CD14-positive monocyte (primary cell): ENCODE measurements around the gene ZNF419. TPM values are rescaled to one million over a fixed set of nuclear protein-coding genes. Genes with fewer than 3 reads are reported as not detected.

ENCODE experiments used
- DNase-seq, 3 donors: peaks; one replicate each; pipeline ENCODE4 v3.0.0-alpha.2; 2011 to 2022
- H2AFZ ChIP-seq: 2 replicates; pipeline ENCODE4 v1.6.0; 2012; ENCODE audit warnings: mild to moderate bottlenecking, low read depth, low read length, inconsistent platforms; ENCODE audit not compliant: insufficient read depth, poor library complexity, severe bottlenecking
- H3K27ac ChIP-seq, 2 donors: 1 replicate in 1 of 2; 2 replicates in 1 of 2; pipeline ENCODE4 v1.5.1; 2012 to 2013; ENCODE audit warnings: low read length in 2 of 2, control low read depth in 1 of 2, inconsistent platforms in 1 of 2, low read depth in 1 of 2, mild to moderate bottlenecking in 1 of 2
- H3K27me3 ChIP-seq, 2 donors: one replicate each; pipeline versions ENCODE4 v1.6.0 to v1.6.1; 2011 to 2013; ENCODE audit warnings: low read length in 2 of 2; ENCODE audit not compliant: control insufficient read depth in 2 of 2, insufficient read depth in 2 of 2
- H3K36me3 ChIP-seq, 2 donors: replicated peaks in 1 of 2; 1 replicate in 1 of 2; 2 replicates in 1 of 2; pipeline versions ENCODE4 v1.5.1 to v1.6.1; 2012 to 2013; ENCODE audit warnings: low read length in 2 of 2, control low read depth in 1 of 2, inconsistent platforms in 1 of 2, mild to moderate bottlenecking in 1 of 2; ENCODE audit not compliant: insufficient read depth in 2 of 2, control insufficient read depth in 1 of 2
- H3K4me1 ChIP-seq, 2 donors: 1 replicate in 1 of 2; 2 replicates in 1 of 2; pipeline versions ENCODE4 v1.5.1 to v1.6.1; 2012 to 2013; ENCODE audit warnings: low read length in 2 of 2, control low read depth in 1 of 2, inconsistent platforms in 1 of 2, mild to moderate bottlenecking in 1 of 2, moderate library complexity in 1 of 2; ENCODE audit not compliant: insufficient read depth in 2 of 2, control insufficient read depth in 1 of 2
- H3K4me2 ChIP-seq: replicated peaks from 2 replicates; pipeline ENCODE3; 2012; ENCODE audit warnings: low read length, moderate library complexity, mild to moderate bottlenecking; ENCODE audit not compliant: poor library complexity, severe bottlenecking; ENCODE audit errors: extremely low read depth
- H3K4me3 ChIP-seq, 3 experiments: fragments of 200-600 bp in 1 of 3; sonication (generic) in 1 of 3; replicated peaks in 1 of 3; 1 replicate in 2 of 3; 2 replicates in 1 of 3; pipeline ENCODE4 v1.5.1; 2011 to 2013; ENCODE audit warnings: low read length in 3 of 3, mild to moderate bottlenecking in 3 of 3, control low read depth in 2 of 3, low read depth in 2 of 3, inconsistent platforms in 1 of 3, moderate library complexity in 1 of 3
- H3K79me2 ChIP-seq: 2 replicates; pipeline ENCODE4 v1.6.0; 2012; ENCODE audit warnings: mild to moderate bottlenecking, control low read depth, inconsistent platforms, low read length, moderate library complexity; ENCODE audit not compliant: insufficient read depth
- H3K9ac ChIP-seq: 2 replicates; pipeline ENCODE4 v1.6.0; 2017; ENCODE audit warnings: low read length, mild to moderate bottlenecking; ENCODE audit not compliant: insufficient read depth, poor library complexity, severe bottlenecking
- H3K9me3 ChIP-seq, 2 donors: replicated peaks in 1 of 2; 1 replicate in 1 of 2; 2 replicates in 1 of 2; pipeline versions ENCODE4 v1.5.1 to v1.6.1; 2012 to 2013; ENCODE audit warnings: low read length in 2 of 2, control low read depth in 1 of 2; ENCODE audit not compliant: control insufficient read depth in 1 of 2, insufficient read depth in 1 of 2
- H4K20me1 ChIP-seq: 2 replicates; pipeline ENCODE4 v1.6.0; 2012; ENCODE audit warnings: mild to moderate bottlenecking, low read length, control low read depth, moderate library complexity; ENCODE audit not compliant: insufficient read depth
- H3K27ac Mint-ChIP-seq, 7 donors: one replicate each; pipeline ENCODE4 v1.8.0; 2020; ENCODE audit warnings: mild to moderate bottlenecking in 7 of 7, mixed read lengths in 7 of 7, moderate library complexity in 6 of 7, inconsistent platforms in 2 of 7
- H3K27me3 Mint-ChIP-seq, 3 donors: one replicate each; pipeline ENCODE4 v1.8.0; 2021 to 2022; ENCODE audit warnings: low read depth in 3 of 3, mild to moderate bottlenecking in 3 of 3, mixed read lengths in 3 of 3, moderate library complexity in 3 of 3, inconsistent platforms in 1 of 3
- H3K36me3 Mint-ChIP-seq, 2 donors: one replicate each; pipeline ENCODE4 v1.8.0; 2020; ENCODE audit warnings: mixed read lengths in 2 of 2, inconsistent platforms in 1 of 2, mild to moderate bottlenecking in 1 of 2
- H3K4me1 Mint-ChIP-seq: one replicate; pipeline ENCODE4 v1.8.0; 2020; ENCODE audit warnings: mild to moderate bottlenecking, mixed read lengths
- H3K4me3 Mint-ChIP-seq, 2 donors: one replicate each; pipeline ENCODE4 v1.8.0; 2020; ENCODE audit warnings: mild to moderate bottlenecking in 2 of 2, mixed read lengths in 2 of 2, moderate library complexity in 1 of 2
- H3K9me3 Mint-ChIP-seq, 7 donors: one replicate each; pipeline ENCODE4 v1.8.0; 2020 to 2022; ENCODE audit warnings: mixed read lengths in 7 of 7, mild to moderate bottlenecking in 6 of 7, moderate library complexity in 6 of 7, inconsistent platforms in 2 of 7
- WGBS: methylation state at CpG from one replicate; pipeline ENCODE4 v1.1.5; 2013; ENCODE audit warnings: missing lambda C conversion rate; ENCODE audit not compliant: insufficient coverage; 5-methylcytosine and 5-hydroxymethylcytosine counted together
- intact Hi-C, 2 donors: fragments of 100-400 bp; cut with micrococcal nuclease; formaldehyde crosslinking; loops; one replicate each; pipeline versions ENCODE4 v1.15.0 to v1.15.1; 2023
- polyA plus RNA-seq, 3 donors: library from polyadenylated mRNA; depleted of rRNA in 1 of 3; unstranded in 2 of 3; stranded (reverse) in 1 of 3; fragments of 300-500 nt in 2 of 3; fragments of >200 nt in 1 of 3; fragmentation: Illumina TruSeq in 2 of 3; gene quantifications; 1 replicate in 2 of 3; 2 replicates in 1 of 3; pipeline ENCODE4 v1.2.3, GENCODE V29; 2012 to 2021
- TF ChIP-seq, protein P1 (sequence below): fragments of 200-600 bp; IDR thresholded peaks from one replicate; pipeline ENCODE4 v1.8.0; 2022; ENCODE audit warnings: antibody characterized with exemption, mild to moderate bottlenecking

ZNF419 gene
- polyA plus RNA-seq, 3 donors = 1.3 to 1.6 (median 1.4) TPM

DNA sequence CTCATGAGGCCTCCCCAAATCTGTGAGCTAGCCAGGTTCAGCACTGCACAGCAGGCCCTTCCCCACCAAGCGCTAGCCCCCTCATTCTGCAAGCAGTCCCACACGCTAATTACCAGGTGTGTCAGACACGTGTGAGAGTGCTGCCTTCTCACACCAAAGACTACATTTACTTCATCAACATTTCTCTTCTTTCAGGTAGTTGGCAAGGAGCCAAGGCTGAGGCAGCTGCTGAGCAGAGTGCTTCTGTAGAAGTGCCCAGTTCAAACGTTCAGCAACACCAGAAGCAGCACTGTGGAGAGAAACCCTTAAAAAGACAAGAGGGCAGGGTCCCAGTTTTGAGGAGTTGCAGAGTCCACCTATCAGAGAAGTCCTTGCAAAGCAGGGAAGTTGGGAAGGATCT is 18.6 kb downstream of the ZNF419 start:
- Mint-ChIP-seq H3K4me1 (no peaks in the 10 kb centered on the region), H3K4me3 (no peak overlapping the region), H3K9me3 (peaks cover 62 to 94% (median 87%) of the 10 kb centered on the region in 7 donors), H3K36me3 (peaks cover 62 to 71% of the 10 kb centered on the region in 2 donors), H3K27me3 (no peaks in the 10 kb centered on the region), H3K27ac (no peak overlapping the region)
- TF ChIP-seq, protein P1, sequence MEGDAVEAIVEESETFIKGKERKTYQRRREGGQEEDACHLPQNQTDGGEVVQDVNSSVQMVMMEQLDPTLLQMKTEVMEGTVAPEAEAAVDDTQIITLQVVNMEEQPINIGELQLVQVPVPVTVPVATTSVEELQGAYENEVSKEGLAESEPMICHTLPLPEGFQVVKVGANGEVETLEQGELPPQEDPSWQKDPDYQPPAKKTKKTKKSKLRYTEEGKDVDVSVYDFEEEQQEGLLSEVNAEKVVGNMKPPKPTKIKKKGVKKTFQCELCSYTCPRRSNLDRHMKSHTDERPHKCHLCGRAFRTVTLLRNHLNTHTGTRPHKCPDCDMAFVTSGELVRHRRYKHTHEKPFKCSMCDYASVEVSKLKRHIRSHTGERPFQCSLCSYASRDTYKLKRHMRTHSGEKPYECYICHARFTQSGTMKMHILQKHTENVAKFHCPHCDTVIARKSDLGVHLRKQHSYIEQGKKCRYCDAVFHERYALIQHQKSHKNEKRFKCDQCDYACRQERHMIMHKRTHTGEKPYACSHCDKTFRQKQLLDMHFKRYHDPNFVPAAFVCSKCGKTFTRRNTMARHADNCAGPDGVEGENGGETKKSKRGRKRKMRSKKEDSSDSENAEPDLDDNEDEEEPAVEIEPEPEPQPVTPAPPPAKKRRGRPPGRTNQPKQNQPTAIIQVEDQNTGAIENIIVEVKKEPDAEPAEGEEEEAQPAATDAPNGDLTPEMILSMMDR = no peak
- no peaks in the 10 kb centered on the region for H3K27me3 ChIP-seq
- peaks cover 74 to 93% of the 10 kb centered on the region in 2 donors for H3K9me3 ChIP-seq
- H3K4me2 ChIP-seq = no peak overlapping the region
- H3K27ac ChIP-seq = no peak overlapping the region
- no peaks in the 10 kb centered on the region for H3K4me1 ChIP-seq
- no peaks in the 10 kb centered on the region for H3K79me2 ChIP-seq
- intact Hi-C loops = no loop called here
- H3K9ac ChIP-seq = no peak overlapping the region
- no peak overlapping the region for H3K4me3 ChIP-seq
- 63% methylated on average over 3 of the region's 4 CpGs for WGBS
- H4K20me1 ChIP-seq = no peaks in the 10 kb centered on the region
- DNase-seq = no peak
- H3K36me3 ChIP-seq = peaks cover 33 to 55% of the 10 kb centered on the region in 2 donors
- H2AFZ ChIP-seq = no peak overlapping the region

DNA sequence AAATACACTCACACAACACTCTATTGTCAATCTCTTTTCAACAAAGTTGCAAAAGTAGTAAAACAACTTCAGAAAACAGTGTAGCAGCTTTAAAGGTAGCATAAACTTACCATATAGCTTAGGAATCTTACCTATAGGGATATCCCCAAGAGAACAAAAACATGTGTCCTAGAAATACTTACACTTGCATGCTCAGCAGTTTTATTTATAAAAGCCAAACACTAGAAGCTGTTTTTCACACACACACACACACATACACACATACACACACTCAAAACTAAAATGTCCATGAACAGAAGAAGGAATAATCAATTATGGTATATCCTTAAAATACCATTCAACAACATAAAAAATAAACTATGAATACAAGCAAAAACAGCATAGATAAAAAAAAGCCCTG is 23.9 kb downstream of the ZNF419 start:
- Mint-ChIP-seq H3K27ac (no peak overlapping the region), H3K4me3 (no peak overlapping the region), H3K9me3 (peaks cover 39 to 91% (median 83%) of the 10 kb centered on the region in 7 donors), H3K36me3 (peaks cover 25 to 32% of the 10 kb centered on the region in 2 donors), H3K27me3 (no peaks in the 10 kb centered on the region), H3K4me1 (no peaks in the 10 kb centered on the region)
- H3K4me1 ChIP-seq = no peaks in the 10 kb centered on the region
- H3K27me3 ChIP-seq = no peaks in the 10 kb centered on the region
- no peak overlapping the region for H3K27ac ChIP-seq
- no peaks in the 10 kb centered on the region for H4K20me1 ChIP-seq
- DNase-seq = no peak
- TF ChIP-seq, protein P1 = no peak
- H3K4me3 ChIP-seq = no peak overlapping the region
- intact Hi-C loops = no loop called here
- no peak overlapping the region for H3K4me2 ChIP-seq
- no peak overlapping the region for H3K9ac ChIP-seq
- H3K79me2 ChIP-seq = no peaks in the 10 kb centered on the region
- no peak overlapping the region for H2AFZ ChIP-seq
- H3K36me3 ChIP-seq = peaks cover 10 to 45% of the 10 kb centered on the region in 2 donors
- H3K9me3 ChIP-seq = peaks cover 52 to 96% of the 10 kb centered on the region in 2 donors
